GM18870 (cell line): ENCODE measurements around the gene CD79B.
"Not testable (repeated sequence)": the region's sequence is repeated elsewhere in the genome, so short reads cannot be mapped to it uniquely, and the experiment has no call there.

Experiments used
- ATAC-seq: cut with Tn5 transposase; IDR thresholded peaks from one replicate; pipeline ENCODE4 v1.9.1; 2021; ENCODE audit warnings: moderate library complexity; ENCODE audit not compliant: unreplicated experiment

Gene CD79B

GRCh38 chr17:63934183-63935112, 2.3 kb upstream of the CD79B start:
- no peak for ATAC-seq

- ATAC-seq: no peak
These were observed 1.5 kb upstream of the CD79B start for GRCh38 chr17:63933598-63933997.

GRCh38 chr17:63932721-63933120, 590 bp upstream of the CD79B start:
- no peak for ATAC-seq

- ATAC-seq: no peak
These were observed 1.1 kb downstream of the CD79B start for GRCh38 chr17:63930951-63931575.

- no peak for ATAC-seq
These were observed 2.0 kb downstream of the CD79B start for GRCh38 chr17:63929860-63930766.

GRCh38 chr17:63928966-63929695, 3.0 kb downstream of the CD79B start:
- no peak for ATAC-seq

GRCh38 chr17:63928172-63928666, 3.9 kb downstream of the CD79B start:
- ATAC-seq: no peak

GRCh38 chr17:63927464-63928171, 4.5 kb downstream of the CD79B start:
- ATAC-seq: no peak

- ATAC-seq: no peak
These were observed 6.0 kb downstream of the CD79B start for GRCh38 chr17:63926164-63926563.

GRCh38 chr17:63925615-63926014, 6.5 kb downstream of the CD79B start:
- no peak for ATAC-seq

- ATAC-seq: not testable (repeated sequence)
These were observed 9.7 kb downstream of the CD79B start for GRCh38 chr17:63922402-63922801.

- ATAC-seq: not testable (repeated sequence)
These were observed 11.4 kb downstream of the CD79B start for GRCh38 chr17:63920779-63921178.

GRCh38 chr17:63920050-63920449, 12.1 kb downstream of the CD79B start:
- ATAC-seq: not testable (repeated sequence)

- no peak for ATAC-seq
These were observed 12.8 kb downstream of the CD79B start for GRCh38 chr17:63919311-63919723.

- ATAC-seq: not testable (repeated sequence)
These were observed 13.3 kb downstream of the CD79B start, which contains the start of gene GH1 for GRCh38 chr17:63918789-63919305. Gene GH1 (minus strand): TSS chr17:63918839. CDS start chr17:63918776, 63 bp downstream.

GRCh38 chr17:63918305-63918704, 13.8 kb downstream of the CD79B start:
- ATAC-seq: no peak

- no peak for ATAC-seq
These were observed 14.5 kb downstream of the CD79B start for GRCh38 chr17:63917646-63918045.

GRCh38 chr17:63917206-63917605, 14.9 kb downstream of the CD79B start:
- ATAC-seq: not testable (repeated sequence)

GRCh38 chr17:63916566-63917185, 15.5 kb downstream of the CD79B start:
- no peak for ATAC-seq
